ENCODE results near the gene CLCA1. TPM values are rescaled to one million over a fixed set of nuclear protein-coding genes. Genes with fewer than 3 reads are reported as not detected.

CLCA1 gene
- total RNA-seq, 2 experiments from 2014 or later = not detected

GRCh38 chr1:86441997-86442396 is 26.7 kb upstream of the CLCA1 start:
- Mint-ChIP-seq H3K27me3 (peaks cover 6% of the 10 kb centered on the region), H3K4me3 (no peak overlapping the region), H3K27ac (no peak overlapping the region), H3K36me3 (ENCODE audit: low read depth) (no peaks in the 10 kb centered on the region), H3K4me1 (ENCODE audit: low read depth) (peaks cover 10% of the 10 kb centered on the region), H3K9me3 (no peaks in the 10 kb centered on the region)
- POLR2A ChIA-PET = interaction anchor here (0.9 to 1.8 kb wide), 3 partner anchors 12 to 262 kb away, joined by 4 to 7 read pairs (median 5); partner anchors contain the start of genes ODF2L and SH3GLB1
- H3K9me3 ChIP-seq (ENCODE audit: control insufficient read depth in 1 of 2, insufficient read depth in 1 of 2, low read length in 2 of 2) = no peaks in the 10 kb centered on the region
- CTCF ChIA-PET = no interaction called here
- no peak overlapping the region for H3K27ac ChIP-seq (ENCODE audit: low read depth in 1 of 2, low read length in 2 of 2)
- H3K27me3 ChIP-seq (ENCODE audit: control insufficient read depth in 1 of 2, insufficient read depth in 2 of 2, low read length in 2 of 2) = no peaks in the 10 kb centered on the region
- ATAC-seq (ENCODE audit: poor library complexity) (no peak), DNase-seq (no peak)
- no peaks in the 10 kb centered on the region for H3K4me1 ChIP-seq (ENCODE audit: insufficient read depth, low read length)
- no peaks in the 10 kb centered on the region for H3K36me3 ChIP-seq (ENCODE audit: insufficient read depth, low read length)
- intact Hi-C loops (cut with DNase I, micrococcal nuclease) = no loop called here
- TF ChIP-seq, protein P1, sequence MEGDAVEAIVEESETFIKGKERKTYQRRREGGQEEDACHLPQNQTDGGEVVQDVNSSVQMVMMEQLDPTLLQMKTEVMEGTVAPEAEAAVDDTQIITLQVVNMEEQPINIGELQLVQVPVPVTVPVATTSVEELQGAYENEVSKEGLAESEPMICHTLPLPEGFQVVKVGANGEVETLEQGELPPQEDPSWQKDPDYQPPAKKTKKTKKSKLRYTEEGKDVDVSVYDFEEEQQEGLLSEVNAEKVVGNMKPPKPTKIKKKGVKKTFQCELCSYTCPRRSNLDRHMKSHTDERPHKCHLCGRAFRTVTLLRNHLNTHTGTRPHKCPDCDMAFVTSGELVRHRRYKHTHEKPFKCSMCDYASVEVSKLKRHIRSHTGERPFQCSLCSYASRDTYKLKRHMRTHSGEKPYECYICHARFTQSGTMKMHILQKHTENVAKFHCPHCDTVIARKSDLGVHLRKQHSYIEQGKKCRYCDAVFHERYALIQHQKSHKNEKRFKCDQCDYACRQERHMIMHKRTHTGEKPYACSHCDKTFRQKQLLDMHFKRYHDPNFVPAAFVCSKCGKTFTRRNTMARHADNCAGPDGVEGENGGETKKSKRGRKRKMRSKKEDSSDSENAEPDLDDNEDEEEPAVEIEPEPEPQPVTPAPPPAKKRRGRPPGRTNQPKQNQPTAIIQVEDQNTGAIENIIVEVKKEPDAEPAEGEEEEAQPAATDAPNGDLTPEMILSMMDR (IDR thresholded peaks at IDR 0.05) = no peak
- no peak overlapping the region for H3K4me3 ChIP-seq (ENCODE audit: low read length)

DNA sequence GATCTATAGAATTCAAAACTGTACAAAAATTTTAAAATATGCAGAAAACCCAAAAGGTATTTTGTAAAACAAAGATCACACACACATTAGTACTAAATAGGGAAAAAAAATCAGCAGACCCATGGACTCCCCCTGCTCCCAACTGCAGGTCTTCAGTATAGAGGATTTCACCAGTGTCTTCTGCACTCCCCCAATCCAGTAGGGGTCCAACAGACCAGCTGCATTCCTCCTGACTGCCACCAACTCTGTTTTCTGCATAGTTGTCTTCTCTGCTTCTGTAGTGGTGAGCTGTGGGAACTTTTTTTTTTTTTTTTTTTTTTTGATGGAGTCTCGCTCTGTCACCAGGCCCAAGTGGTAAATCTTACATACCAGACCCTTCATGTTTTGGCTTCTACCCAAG is 22.8 kb upstream of the CLCA1 start:
- H3K27me3 Mint-ChIP-seq = no peaks in the 10 kb centered on the region
- no peak overlapping the region for H3K4me3 Mint-ChIP-seq
- no peak overlapping the region for H3K27ac ChIP-seq (ENCODE audit: low read depth in 1 of 2, low read length in 2 of 2)
- no peaks in the 10 kb centered on the region for H3K9me3 Mint-ChIP-seq
- ATAC-seq (ENCODE audit: poor library complexity) (no peak), DNase-seq (no peak)
- no peaks in the 10 kb centered on the region for H3K4me1 ChIP-seq (ENCODE audit: insufficient read depth, low read length)
- no peak overlapping the region for H3K27ac Mint-ChIP-seq
- ChIA-PET CTCF (interaction anchor here (0.7 kb wide), 1 partner anchor 81 kb away, joined by 3 read pairs; no protein-coding TSS in a partner anchor), POLR2A (no interaction called here)
- no peaks in the 10 kb centered on the region for H3K27me3 ChIP-seq (ENCODE audit: control insufficient read depth in 1 of 2, insufficient read depth in 2 of 2, low read length in 2 of 2)
- H3K36me3 Mint-ChIP-seq (ENCODE audit: low read depth) = no peaks in the 10 kb centered on the region
- H3K4me3 ChIP-seq (ENCODE audit: low read length) = no peak overlapping the region
- H3K9me3 ChIP-seq (ENCODE audit: control insufficient read depth in 1 of 2, insufficient read depth in 1 of 2, low read length in 2 of 2) = no peaks in the 10 kb centered on the region
- TF ChIP-seq, protein P1 (IDR thresholded peaks at IDR 0.05) = no peak
- intact Hi-C loops (cut with DNase I, micrococcal nuclease) = no loop called here
- peaks cover 10% of the 10 kb centered on the region for H3K4me1 Mint-ChIP-seq (ENCODE audit: low read depth)
- H3K36me3 ChIP-seq (ENCODE audit: insufficient read depth, low read length) = no peaks in the 10 kb centered on the region

DNA sequence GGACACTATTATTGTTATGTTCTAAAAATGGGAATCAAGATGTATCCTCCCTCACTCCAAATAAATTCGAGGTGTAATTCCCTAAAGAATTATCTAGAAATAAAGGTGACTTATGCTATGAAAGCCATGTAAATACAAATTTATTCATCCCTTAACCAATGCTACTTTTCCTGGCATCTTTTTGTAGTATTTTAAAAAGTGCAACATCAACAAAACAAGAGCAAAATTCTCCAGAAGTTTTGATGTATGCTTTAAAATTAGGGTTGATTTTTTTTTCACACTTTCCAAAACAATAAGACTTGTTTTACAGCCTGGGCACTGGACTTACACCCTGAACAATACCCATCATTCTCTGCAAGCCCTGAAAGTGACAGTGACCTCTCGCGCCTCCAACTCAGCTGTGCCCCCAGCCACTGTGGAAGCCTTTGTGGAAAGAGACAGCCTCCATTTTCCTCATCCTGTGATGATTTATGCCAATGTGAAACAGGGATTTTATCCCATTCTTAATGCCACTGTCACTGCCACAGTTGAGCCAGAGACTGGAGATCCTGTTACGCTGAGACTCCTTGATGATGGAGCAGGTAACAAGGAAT is 21.4 kb upstream of the CLCA1 start:
- Histone ChIP-seq H3K4me3 (ENCODE audit: low read length) (no peak overlapping the region), H3K9me3 (ENCODE audit: control insufficient read depth in 1 of 2, insufficient read depth in 1 of 2, low read length in 2 of 2) (no peaks in the 10 kb centered on the region), H3K27ac (ENCODE audit: low read depth in 1 of 2, low read length in 2 of 2) (no peak overlapping the region), H3K36me3 (ENCODE audit: insufficient read depth, low read length) (no peaks in the 10 kb centered on the region), H3K27me3 (ENCODE audit: control insufficient read depth in 1 of 2, insufficient read depth in 2 of 2, low read length in 2 of 2) (no peaks in the 10 kb centered on the region), H3K4me1 (ENCODE audit: insufficient read depth, low read length) (no peaks in the 10 kb centered on the region)
- intact Hi-C loops (cut with DNase I, micrococcal nuclease) = no loop called here
- no peak for DNase-seq
- CTCF ChIA-PET = no interaction called here
- Mint-ChIP-seq H3K36me3 (ENCODE audit: low read depth) (no peaks in the 10 kb centered on the region), H3K27ac (no peak overlapping the region), H3K4me1 (ENCODE audit: low read depth) (no peaks in the 10 kb centered on the region), H3K4me3 (no peak overlapping the region), H3K27me3 (no peaks in the 10 kb centered on the region), H3K9me3 (no peaks in the 10 kb centered on the region)
- TF ChIP-seq, protein P1 (IDR thresholded peaks at IDR 0.05) = no peak
- ATAC-seq (ENCODE audit: poor library complexity) = no peak
- POLR2A ChIA-PET = no interaction called here

Measured in CD4-positive, alpha-beta T cell (primary cell).